K562 treated with DMSO at 1 percent for 48 hours (cell line): ENCODE measurements around the gene HTR4. TPM values are rescaled to one million over a fixed set of nuclear protein-coding genes. Genes with fewer than 3 reads are reported as not detected.

Experiments used
- total RNA-seq: library from RNA; unstranded; fragments of 300-600 nt; gene quantifications from 2 replicates; pipeline ENCODE4 v1.2.3, GENCODE V29; 2022; ENCODE audit warnings: low replicate concordance; ENCODE audit errors: extremely low read depth

HTR4 gene
- total RNA-seq: not detected in 2 replicates

DNA sequence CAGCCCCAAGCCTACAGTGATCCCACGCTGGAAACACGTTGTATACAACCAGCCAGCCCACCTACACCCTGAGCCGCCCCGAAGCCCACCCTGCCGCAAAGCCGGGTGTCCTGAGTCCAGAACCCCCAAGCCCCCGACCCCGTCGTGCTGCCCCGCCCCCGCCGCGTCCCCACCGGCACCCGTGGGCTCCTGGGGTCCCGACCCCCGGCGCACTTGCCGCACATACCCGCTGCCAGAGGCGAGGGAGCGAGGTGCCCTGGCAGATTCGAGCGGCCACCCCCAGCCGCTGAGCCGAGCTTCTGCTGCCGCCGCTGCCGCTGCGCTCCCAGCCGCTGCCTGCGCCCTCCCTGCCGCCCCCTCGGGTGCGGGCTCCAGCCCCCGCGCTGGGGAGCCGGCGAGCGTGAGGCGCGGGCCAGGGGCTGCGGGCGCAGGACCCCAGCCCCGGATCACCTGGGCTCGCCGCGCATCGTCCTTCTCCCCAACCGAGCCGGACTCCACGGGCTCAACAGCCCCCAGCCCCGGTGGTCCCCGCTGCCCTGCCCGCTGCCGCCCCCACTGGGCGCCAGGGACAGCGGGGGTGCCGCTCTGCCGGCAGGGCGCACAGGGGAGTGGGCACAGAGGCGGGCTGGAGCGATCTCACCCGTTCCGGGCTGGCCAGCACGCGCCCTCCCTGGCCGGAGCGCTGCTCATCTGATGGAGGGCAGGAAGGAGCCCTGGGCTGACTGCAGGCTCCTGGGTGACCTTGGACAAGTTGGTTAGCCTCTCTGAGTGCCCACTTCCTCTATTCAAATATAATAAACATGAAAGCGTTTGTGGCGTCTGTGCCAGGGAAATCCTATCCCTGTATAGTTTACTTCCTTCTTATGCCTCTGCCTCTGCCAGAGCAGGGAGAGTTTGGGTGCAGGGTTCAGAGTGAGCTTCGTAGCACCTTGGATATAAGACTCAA is at the start of gene HTR4:
HTR4 (minus strand) TSS at position 692 of the 946 bp plus-strand sequence. CDS start 17,513 bp downstream, outside the sequence.

Other genes with a start within 250 kb of the HTR4 start
- gene ADRB2, start 172.1 kb upstream of the HTR4 start, total RNA-seq: not detected in 2 replicates